ENCODE data around the gene UMODL1.

The UMODL1 gene

GRCh38 chr21:42040411-42041180 is 30.5 kb upstream of the UMODL1 start:
- DNase-seq: no peak

- DNase-seq: no peak
These were observed 29.9 kb upstream of the UMODL1 start for GRCh38 chr21:42041246-42041645.

- no peak for DNase-seq
These were observed 29.4 kb upstream of the UMODL1 start for GRCh38 chr21:42041711-42042110.

- no peak for DNase-seq
These were observed 28.5 kb upstream of the UMODL1 start for GRCh38 chr21:42042651-42043050.

- no peak for DNase-seq
These were observed 27.8 kb upstream of the UMODL1 start for GRCh38 chr21:42043201-42043895.

- no peak for DNase-seq
These were observed 27.2 kb upstream of the UMODL1 start for GRCh38 chr21:42043961-42044360.

GRCh38 chr21:42044871-42045495 is 26.1 kb upstream of the UMODL1 start:
- DNase-seq: no peak

- DNase-seq: no peak
These were observed 23.1 kb upstream of the UMODL1 start for GRCh38 chr21:42047821-42048613.

- no peak for DNase-seq
These were observed 22.1 kb upstream of the UMODL1 start for GRCh38 chr21:42048870-42049577.

- no peak for DNase-seq
These were observed 21.3 kb upstream of the UMODL1 start for GRCh38 chr21:42049578-42050430.

- no peak for DNase-seq
These were observed 19.3 kb upstream of the UMODL1 start for GRCh38 chr21:42051788-42052187.

GRCh38 chr21:42055425-42055824 is 15.7 kb upstream of the UMODL1 start:
- no peak for DNase-seq

- DNase-seq: peak; percentile 96
These were observed 14.6 kb upstream of the UMODL1 start for GRCh38 chr21:42056468-42056867.

- peak; percentile 94 for DNase-seq
These were observed 14.0 kb upstream of the UMODL1 start for GRCh38 chr21:42056996-42057689.

- DNase-seq: peak; percentile 33
These were observed 13.2 kb upstream of the UMODL1 start for GRCh38 chr21:42057851-42058437.

- DNase-seq: no peak
These were observed 12.4 kb upstream of the UMODL1 start for GRCh38 chr21:42058631-42059111.

GRCh38 chr21:42059141-42059540 is 12.0 kb upstream of the UMODL1 start:
- DNase-seq: no peak

- no peak for DNase-seq
These were observed 11.4 kb upstream of the UMODL1 start for GRCh38 chr21:42059721-42060120.

GRCh38 chr21:42060166-42060565 is 11.0 kb upstream of the UMODL1 start:
- no peak for DNase-seq
